ENCODE measurements around the gene C19orf67. TPM values are rescaled to one million over a fixed set of nuclear protein-coding genes. Genes with fewer than 3 reads are reported as not detected.

The C19orf67 gene
- total RNA-seq (2021; fragmentation: NEBNext Ultra II Directional; extraction: Animal tissue kit (Norgen Biotek cat#: 25700)): not detected
- long read RNA-seq: 0 reads

DNA sequence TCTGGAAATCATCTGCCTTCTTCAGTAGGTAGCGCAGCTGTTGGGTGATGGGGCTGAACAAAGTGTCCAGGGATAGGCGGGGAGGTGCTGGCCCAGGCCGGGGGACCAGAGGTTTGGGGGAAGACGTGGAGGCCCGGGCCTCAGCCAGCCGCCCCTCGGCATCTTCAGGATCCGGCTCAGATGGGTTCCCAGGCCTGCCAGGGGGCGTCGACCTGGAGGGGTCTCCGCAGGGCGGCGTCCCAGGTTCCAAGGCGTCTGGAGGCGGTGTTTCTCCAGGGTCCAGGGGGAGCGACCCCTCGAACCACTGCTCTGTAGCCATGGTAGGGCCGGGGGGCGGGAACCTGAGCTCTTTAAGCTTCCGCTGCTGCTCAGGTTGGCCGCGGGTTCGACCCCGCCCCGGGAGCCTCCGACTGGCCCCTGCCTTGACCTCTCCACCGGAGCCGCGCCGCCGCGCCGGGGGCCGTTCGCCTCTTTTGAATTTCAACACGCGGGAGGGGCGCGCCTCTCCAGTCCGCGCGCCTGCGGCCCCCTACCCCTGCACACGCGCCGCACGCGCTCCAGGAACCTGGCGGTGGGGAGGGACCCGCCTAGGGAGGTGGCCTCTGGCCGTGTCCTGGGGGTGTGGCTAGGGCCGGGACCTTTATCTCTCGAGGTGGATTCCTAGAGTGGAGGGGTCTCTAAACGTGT lies at the start of gene C19orf67:
C19orf67 (minus strand) TSS at position 475 of the 687 bp plus-strand sequence; CDS start at position 319, 156 bp downstream.
- Mint-ChIP-seq H3K9me3 (no peaks in the 10 kb centered on the region), H3K27me3 (ENCODE audit: insufficient read depth) (no peaks in the 10 kb centered on the region; the same call in 1 of the 2 replicates), H3K4me1 (ENCODE audit: low read depth) (peaks cover 16% of the 10 kb centered on the region), H3K36me3 (ENCODE audit: low read depth) (peaks cover 4% of the 10 kb centered on the region), H3K4me3 (no peak within 1 kb of the TSS), H3K27ac (no peak within 1 kb of the TSS)
- no peak for DNase-seq
- no peak for TF ChIP-seq CTCF (IDR thresholded peaks at IDR 0.05)

DNA sequence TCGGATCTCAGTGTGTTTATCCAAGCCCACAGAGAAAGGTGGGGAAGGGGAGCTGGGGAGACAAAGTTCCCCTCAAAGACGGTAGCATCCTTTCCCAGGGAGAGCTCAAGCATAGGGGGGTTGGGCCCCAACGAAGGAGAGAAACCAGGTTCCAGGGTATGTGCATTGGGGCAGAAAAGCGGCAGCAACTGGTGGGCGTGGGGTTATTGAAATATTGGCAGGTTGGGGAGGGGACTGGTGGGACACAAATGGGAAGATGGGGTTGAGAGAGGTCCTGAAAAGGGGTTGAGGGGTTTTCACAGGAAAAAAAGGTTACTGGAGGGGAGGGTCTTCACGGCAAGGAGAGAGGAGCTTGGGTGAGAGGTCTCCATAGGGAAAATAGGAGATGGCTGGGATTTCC lies 49.8 kb upstream of the C19orf67 start:
- peaks cover 2% of the 10 kb centered on the region; the same call in 1 of the 2 replicates for H3K27me3 Mint-ChIP-seq (ENCODE audit: insufficient read depth)
- TF ChIP-seq CTCF (IDR thresholded peaks at IDR 0.05): no peak
- DNase-seq: no peak
- peak overlapping the region; percentile 88 for H3K4me3 Mint-ChIP-seq
- H3K4me1 Mint-ChIP-seq (ENCODE audit: low read depth): peaks cover 40% of the 10 kb centered on the region
- H3K36me3 Mint-ChIP-seq (ENCODE audit: low read depth): no peaks in the 10 kb centered on the region
- no peaks in the 10 kb centered on the region for H3K9me3 Mint-ChIP-seq
- H3K27ac Mint-ChIP-seq: peak overlapping the region; percentile 29

GRCh38 chr19:14127929-14128509 lies 42.4 kb upstream of the C19orf67 start:
- no peak overlapping the region for H3K27ac Mint-ChIP-seq
- no peaks in the 10 kb centered on the region for H3K36me3 Mint-ChIP-seq (ENCODE audit: low read depth)
- H3K4me3 Mint-ChIP-seq: no peak overlapping the region
- no peaks in the 10 kb centered on the region for H3K4me1 Mint-ChIP-seq (ENCODE audit: low read depth)
- no peak for DNase-seq
- peaks cover 2% of the 10 kb centered on the region; the same call in 1 of the 2 replicates for H3K27me3 Mint-ChIP-seq (ENCODE audit: insufficient read depth)
- no peaks in the 10 kb centered on the region for H3K9me3 Mint-ChIP-seq
- no peak for TF ChIP-seq CTCF (IDR thresholded peaks at IDR 0.05)

DNA sequence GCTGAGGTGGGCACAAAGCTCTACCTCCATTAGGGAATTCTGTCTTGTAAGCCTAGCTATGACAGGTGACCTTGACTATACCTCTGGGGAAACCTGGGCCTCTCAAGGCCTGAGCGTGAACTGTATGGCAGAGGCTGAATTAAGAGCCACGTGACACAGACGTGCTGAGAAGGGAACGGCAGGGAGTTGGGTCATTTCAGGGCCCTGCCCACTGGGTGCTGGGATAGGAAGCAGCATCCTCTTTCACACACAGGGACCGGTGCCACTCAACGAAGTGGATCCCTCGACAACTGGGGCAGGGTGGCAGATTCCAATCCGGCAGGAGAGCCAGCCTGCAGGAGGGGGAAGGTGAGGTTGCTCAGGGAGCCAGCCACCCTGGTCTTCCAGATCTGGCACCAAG lies 41.6 kb upstream of the C19orf67 start:
- no peak for TF ChIP-seq CTCF (IDR thresholded peaks at IDR 0.05)
- no peaks in the 10 kb centered on the region for H3K4me1 Mint-ChIP-seq (ENCODE audit: low read depth)
- no peak overlapping the region for H3K27ac Mint-ChIP-seq
- no peaks in the 10 kb centered on the region for H3K9me3 Mint-ChIP-seq
- no peaks in the 10 kb centered on the region for H3K36me3 Mint-ChIP-seq (ENCODE audit: low read depth)
- no peak for DNase-seq
- H3K27me3 Mint-ChIP-seq (ENCODE audit: insufficient read depth): peaks cover 4% of the 10 kb centered on the region; the same call in 1 of the 2 replicates
- no peak overlapping the region for H3K4me3 Mint-ChIP-seq

DNA sequence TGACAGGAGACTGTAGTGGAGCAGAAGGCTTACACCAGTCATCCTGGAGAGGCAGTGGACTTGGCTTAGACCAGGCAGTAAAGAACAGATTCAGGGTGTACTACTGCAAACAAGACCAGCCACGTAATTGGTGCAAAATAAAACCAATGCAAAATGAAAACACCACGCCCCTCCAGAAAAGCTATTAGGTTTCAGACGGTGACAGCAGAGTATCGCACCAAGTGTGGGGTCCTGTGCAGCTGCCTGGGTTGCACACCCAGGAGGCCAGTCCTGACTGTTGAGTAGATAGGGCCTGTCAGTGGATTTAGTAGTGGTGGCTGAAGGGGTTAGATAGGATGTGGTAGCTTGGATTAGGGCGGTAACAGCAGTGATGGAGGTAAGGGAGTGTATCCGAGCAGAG lies 37.3 kb upstream of the C19orf67 start:
- Mint-ChIP-seq H3K27ac (no peak overlapping the region), H3K4me1 (ENCODE audit: low read depth) (peaks cover 12% of the 10 kb centered on the region), H3K27me3 (ENCODE audit: insufficient read depth) (peaks cover 2% of the 10 kb centered on the region; the same call in 1 of the 2 replicates), H3K9me3 (no peaks in the 10 kb centered on the region), H3K4me3 (no peak overlapping the region), H3K36me3 (ENCODE audit: low read depth) (no peaks in the 10 kb centered on the region)
- DNase-seq: no peak
- TF ChIP-seq CTCF (IDR thresholded peaks at IDR 0.05): no peak

Measured in HFFc6 (cell line).